Islet of Langerhans (tissue), 1 donor: Measurements from ENCODE around the gene SLC35F3.
"Not testable (repeated sequence)": the region's sequence is repeated elsewhere in the genome, so short reads cannot be mapped to it uniquely, and the experiment has no call there.

ENCODE experiments used
- FAIRE-seq: peaks from one replicate; lab custom pipeline; 2011; peaks lifted over from hg19 to GRCh38; lab: Jason Lieb, UNC

The SLC35F3 gene

DNA sequence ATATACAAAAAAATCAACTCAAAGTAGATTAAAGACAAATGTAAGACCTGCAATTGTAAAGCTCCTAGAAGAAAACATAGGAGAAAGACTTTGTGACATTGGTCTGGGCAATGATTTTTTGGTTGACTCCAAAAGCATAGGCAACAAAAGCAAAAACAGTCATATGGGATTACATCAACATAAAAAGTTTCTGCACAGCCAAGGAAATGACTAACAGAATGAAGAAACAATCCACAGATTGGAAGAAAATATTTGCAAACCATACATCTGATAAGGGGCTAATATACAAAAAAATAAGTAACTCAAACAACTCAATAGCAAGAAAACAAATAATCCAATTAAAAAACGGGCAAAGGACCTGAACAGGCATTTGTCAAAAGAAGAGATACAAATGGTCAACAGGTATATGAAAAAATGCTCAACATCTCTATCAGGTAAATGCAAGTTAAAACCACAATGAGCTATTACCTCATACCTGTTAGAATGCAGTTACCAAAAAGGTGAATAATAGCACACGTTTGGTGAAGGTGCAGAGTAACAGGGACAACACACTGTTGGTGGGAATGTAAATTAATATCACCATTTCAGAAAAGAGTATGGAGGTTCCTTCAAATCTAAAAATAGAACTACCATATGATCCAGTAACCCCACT is 295.1 kb downstream of the SLC35F3 start:
- peak; percentile 36 for FAIRE-seq

DNA sequence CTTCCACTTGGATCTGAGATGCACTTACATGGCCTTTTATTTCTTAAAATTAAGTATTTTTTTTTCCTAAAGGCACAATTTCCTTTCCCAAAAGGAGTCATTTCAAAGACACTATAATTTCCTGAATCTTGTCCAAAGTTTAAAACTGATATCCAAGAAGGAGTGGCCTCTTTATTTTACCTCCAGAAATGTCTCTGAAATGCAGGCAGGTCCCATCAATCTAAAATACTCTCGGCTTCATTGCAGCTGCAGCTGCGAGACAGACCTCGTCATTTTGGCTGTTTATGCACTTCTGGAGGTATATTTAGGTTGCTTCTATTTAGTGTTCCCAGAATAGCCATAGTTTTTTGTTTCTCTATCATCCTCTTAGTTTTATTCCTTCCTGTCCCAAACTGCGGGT is 296.1 kb downstream of the SLC35F3 start:
- no peak for FAIRE-seq

DNA sequence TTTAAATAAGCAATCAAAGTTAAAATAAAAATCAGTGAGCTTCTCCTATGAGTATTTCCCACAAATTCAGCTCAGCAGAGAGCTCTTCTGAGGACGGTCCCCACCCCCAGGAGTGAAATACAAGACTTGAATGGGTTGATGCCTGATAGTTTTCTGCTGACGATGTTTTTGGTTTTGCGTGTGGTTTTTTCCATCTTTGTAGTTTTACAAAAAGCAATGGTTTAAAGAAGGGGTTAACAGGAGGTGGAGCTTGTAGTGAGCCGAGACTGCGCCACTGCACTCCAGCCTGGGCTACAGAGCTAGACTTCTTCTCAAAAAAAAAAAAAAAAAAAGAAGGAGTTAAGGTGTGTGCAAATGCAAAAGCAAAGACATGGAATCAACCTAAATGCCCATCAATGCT is 297.1 kb downstream of the SLC35F3 start:
- FAIRE-seq = no peak

GRCh38 chr1:234205966-234206365 is 301.5 kb downstream of the SLC35F3 start:
- FAIRE-seq = no peak

DNA sequence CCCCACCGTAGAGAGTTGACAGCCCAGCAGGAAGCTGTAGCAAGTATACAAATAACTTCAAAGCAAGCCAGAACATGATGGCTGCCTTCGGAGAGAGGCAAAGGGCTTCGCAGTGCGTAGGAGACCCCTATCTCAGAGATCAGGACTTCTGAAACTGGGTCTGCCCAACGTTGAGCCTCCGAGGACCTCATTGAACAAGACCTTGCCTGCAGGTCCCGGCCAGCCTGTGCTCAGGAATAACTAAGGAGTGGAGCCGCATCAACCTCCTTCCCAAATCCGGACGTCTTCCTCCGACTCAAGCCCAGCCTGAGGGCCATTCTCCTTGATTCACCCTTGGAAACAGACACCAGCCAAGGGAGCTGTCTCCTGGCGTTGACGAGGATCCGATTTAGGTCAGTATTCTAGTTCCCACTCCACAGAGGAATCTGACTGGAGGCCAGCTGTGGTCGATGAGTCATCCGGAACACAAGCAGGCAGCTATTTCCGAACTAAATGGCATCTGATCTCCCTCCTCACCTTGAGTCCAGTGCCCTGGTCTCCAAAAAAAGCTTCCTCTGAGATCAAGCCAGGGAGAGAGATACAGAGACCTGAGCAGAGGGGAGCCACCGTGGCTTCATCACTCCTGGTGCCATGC is 302.3 kb downstream of the SLC35F3 start:
- no peak for FAIRE-seq

- FAIRE-seq = no peak
These were observed 303.9 kb downstream of the SLC35F3 start for GRCh38 chr1:234208351-234208750.

DNA sequence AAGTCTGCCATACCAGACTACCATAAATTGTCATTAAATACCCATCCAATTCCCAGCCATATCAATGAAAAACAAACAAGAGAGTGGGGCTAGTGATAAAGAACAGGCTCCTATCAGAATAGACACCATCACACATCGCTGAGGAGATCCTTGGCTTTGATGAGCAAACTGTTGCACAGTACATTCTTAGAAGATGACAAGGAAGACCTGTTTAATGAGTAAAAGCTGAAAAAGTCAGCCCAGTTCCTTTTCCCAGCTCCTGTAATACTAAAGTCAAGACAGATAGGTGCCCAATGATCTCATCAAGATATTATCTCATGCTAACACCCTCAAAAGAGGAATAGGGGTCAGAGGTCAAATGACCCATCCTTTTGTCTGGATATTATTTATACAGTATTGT is 304.3 kb downstream of the SLC35F3 start:
- FAIRE-seq = no peak

- not testable (repeated sequence) for FAIRE-seq
These were observed 306.0 kb downstream of the SLC35F3 start for GRCh38 chr1:234210429-234210828.

GRCh38 chr1:234211855-234212254 is 307.4 kb downstream of the SLC35F3 start:
- not testable (repeated sequence) for FAIRE-seq

GRCh38 chr1:234212764-234213657 is 308.5 kb downstream of the SLC35F3 start:
- peak; percentile 95 for FAIRE-seq

DNA sequence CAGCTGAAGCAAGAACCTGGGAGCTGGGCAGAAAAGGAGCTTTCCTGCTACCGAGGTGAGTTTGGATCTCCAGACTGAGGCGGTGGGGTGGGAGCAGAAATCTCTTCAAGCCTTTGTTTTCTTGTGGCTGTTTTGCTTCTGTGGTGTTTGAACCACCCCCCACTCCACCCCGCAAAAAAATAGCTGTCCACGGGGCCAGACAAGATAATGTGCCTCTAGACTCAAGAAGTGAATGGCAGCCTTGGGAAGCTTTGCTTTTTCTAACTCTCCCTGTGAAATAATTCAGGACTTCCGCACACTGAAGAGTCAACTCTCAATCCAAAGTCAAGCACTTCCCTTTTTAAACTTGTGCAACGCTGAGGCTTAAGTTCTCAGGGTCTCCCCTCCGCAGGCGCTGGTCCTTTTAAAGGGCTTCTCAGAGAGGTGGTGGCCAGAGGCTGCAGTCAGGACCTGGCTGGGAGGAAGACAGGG is 309.2 kb downstream of the SLC35F3 start:
- no peak for FAIRE-seq

- FAIRE-seq = no peak
These were observed 309.8 kb downstream of the SLC35F3 start for GRCh38 chr1:234214129-234214910.

DNA sequence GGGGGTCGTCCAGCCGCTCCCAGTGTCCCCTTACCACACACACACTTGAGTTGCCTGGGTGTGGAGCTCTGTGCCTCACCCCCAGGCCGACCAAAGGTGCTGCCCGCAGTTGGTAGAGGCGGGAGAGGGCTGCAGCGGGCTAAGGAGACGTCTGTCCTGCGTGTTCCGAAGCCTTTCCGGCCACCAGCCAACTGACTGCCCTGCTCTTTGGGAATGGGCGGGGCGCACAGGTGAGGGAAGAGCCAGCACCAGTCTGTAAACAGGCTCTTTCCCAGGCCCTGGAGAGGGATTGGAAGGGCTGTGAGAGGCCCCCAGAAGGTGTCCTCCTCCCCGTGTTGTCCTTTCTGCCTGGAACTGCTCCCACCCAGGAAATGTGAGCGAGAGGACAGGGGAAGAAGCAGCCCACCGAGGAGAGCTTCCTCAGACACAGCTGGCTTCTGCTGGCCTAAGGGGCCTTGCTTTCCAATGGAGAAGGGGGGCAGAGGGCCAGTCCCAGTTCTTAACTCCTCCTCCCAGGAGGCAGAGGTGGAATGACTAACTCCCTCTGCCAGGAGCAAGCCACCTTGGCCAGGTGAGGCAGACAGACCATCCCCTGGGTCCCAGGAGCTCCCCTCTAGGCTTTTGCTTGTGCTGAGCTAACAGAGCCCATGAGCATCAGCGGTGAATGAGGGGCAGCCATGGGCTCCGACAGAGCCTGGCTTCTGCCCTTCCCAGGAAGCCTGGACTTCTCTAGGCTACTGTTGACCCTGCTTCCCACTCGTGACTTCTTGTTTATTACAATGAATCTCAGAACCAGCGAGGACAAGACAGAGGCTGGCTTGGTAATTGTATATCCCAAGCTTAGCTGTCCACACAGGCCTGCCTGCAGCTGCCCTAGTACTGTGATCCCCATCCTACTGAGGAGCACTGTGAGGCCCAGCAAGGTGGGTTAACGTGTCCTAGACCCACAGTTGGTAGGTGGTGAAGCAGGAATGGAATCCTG is 310.7 kb downstream of the SLC35F3 start:
- no peak for FAIRE-seq

DNA sequence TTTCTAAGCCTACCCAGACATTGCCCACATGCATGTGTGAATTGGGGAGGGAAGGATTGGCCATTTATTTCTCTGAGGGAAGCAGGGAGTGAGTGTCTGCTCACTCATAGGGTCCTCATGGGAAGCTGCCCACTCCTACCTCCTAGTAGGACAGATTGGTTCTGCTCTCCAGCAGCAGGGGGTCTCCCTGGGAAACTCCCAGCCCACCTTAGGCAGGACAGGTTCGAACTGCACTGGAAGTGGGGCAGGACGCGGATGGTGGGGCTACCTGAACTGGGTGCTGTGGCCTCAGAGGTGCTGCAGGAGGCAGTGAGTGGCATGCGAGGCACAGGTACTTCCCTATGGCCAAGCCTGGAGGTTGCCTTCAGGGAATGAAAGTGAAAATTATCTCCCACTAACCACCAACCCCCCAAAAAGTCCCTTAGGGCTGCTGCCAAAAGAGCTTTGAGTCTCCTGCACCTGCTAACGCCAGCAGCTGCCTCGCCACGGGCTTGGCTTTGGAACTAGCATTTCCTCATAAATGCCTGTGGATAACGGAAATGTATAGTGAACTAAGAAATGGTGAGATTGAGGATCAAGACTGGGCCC is 311.7 kb downstream of the SLC35F3 start:
- no peak for FAIRE-seq

- no peak for FAIRE-seq
These were observed 312.9 kb downstream of the SLC35F3 start for GRCh38 chr1:234217316-234217840.

GRCh38 chr1:234218078-234218477 is 313.6 kb downstream of the SLC35F3 start:
- no peak for FAIRE-seq

- FAIRE-seq = no peak
These were observed 315.2 kb downstream of the SLC35F3 start for GRCh38 chr1:234219711-234220110.

DNA sequence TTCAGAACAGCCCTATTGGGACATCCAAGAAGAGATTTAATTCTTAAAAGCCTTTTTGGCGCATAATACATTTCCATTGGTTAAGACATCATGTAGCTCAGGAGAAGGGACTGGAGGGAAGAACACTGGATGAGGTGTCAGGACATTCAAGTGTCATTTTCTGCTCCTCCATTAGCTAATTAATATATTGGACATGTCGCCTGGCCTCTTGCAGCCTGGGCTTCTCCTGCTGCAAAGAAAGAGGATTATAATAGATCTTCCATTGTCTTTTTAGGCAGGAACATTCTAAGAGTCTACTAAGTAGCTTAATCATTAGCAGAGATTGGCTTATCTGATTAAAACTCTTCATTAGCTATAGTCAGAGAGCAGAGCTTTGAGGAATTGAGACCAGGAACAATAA is 317.1 kb downstream of the SLC35F3 start:
- FAIRE-seq = no peak

- FAIRE-seq = no peak
These were observed 318.2 kb downstream of the SLC35F3 start for GRCh38 chr1:234222561-234223280.
